SK-N-SH treated with all-trans-retinoic acid at 6 μM for 48 hours (cell line): ENCODE results near the gene DENND1A.

ENCODE experiments used
- ATAC-seq: fragments of 200-7000 bp; cut with Tn5 transposase; 3 replicates; pipeline ENCODE4 v1.9.1; 2020; ENCODE audit warnings: mild to moderate bottlenecking, moderate library complexity
- ARNTL ChIP-seq: fragments of 450-650 bp; formaldehyde crosslinking; IDR thresholded peaks from 2 replicates; pipeline ENCODE4 v1.5.0; 2020; ENCODE audit warnings: low read depth, mild to moderate bottlenecking, moderate library complexity, borderline replicate concordance
- BACH2 ChIP-seq: fragments of 250-450 bp; sonication (Bioruptor Pico); IDR thresholded peaks from 2 replicates; pipeline ENCODE4 v1.9.0; 2021; ENCODE audit warnings: mild to moderate bottlenecking, borderline replicate concordance
- CSDC2 ChIP-seq: fragments of 250-450 bp; sonication (Bioruptor Pico); IDR thresholded peaks from 2 replicates; pipeline ENCODE4 v1.5.0; 2020; ENCODE audit warnings: mild to moderate bottlenecking, moderate library complexity
- ESRRG ChIP-seq: fragments of 250-450 bp; sonication (Bioruptor Pico); IDR thresholded peaks from 2 replicates; pipeline ENCODE4 v1.6.1; 2021; ENCODE audit warnings: mild to moderate bottlenecking
- ISL1 ChIP-seq: fragments of 250-450 bp; sonication (Bioruptor Pico); IDR thresholded peaks from 2 replicates; pipeline ENCODE4 v2.1.2; 2022; ENCODE audit warnings: mild to moderate bottlenecking, moderate library complexity
- OSR1 ChIP-seq: fragments of 250-450 bp; sonication (Bioruptor Pico); IDR thresholded peaks from 2 replicates; pipeline ENCODE4 v1.8.0; 2022; ENCODE audit warnings: moderate library complexity, mild to moderate bottlenecking, inconsistent platforms
- PPARA ChIP-seq: fragments of 250-450 bp; sonication (Bioruptor Pico); IDR thresholded peaks from 2 replicates; pipeline ENCODE4 v1.5.0; 2020; ENCODE audit warnings: mild to moderate bottlenecking, borderline replicate concordance
- RARB ChIP-seq: fragments of 250-450 bp; sonication (Bioruptor Pico); IDR thresholded peaks from 2 replicates; pipeline ENCODE4 v1.8.0; 2021; ENCODE audit warnings: mild to moderate bottlenecking, moderate library complexity
- SNAI2 ChIP-seq: fragments of 250-450 bp; sonication (Bioruptor Pico); IDR thresholded peaks from 2 replicates; pipeline ENCODE4 v1.5.0; 2020; ENCODE audit warnings: mild to moderate bottlenecking, moderate library complexity
- TCF4 ChIP-seq: fragments of 250-450 bp; sonication (Bioruptor Pico); IDR thresholded peaks from 2 replicates; pipeline ENCODE4 v1.8.0; 2021; ENCODE audit warnings: mild to moderate bottlenecking, moderate library complexity, borderline replicate concordance
- TOX ChIP-seq: fragments of 250-450 bp; sonication (Bioruptor Pico); IDR thresholded peaks from 2 replicates; pipeline ENCODE4 v1.8.0; 2021; ENCODE audit warnings: mild to moderate bottlenecking, moderate library complexity, borderline replicate concordance
- ZC3H10 ChIP-seq: fragments of 250-450 bp; sonication (Bioruptor Pico); IDR thresholded peaks from 2 replicates; pipeline ENCODE4 v1.5.1; 2021; ENCODE audit warnings: mild to moderate bottlenecking, moderate library complexity
- ZFP3 ChIP-seq: fragments of 250-450 bp; sonication (Bioruptor Pico); IDR thresholded peaks from 2 replicates; pipeline ENCODE4 v1.5.0; 2020; ENCODE audit warnings: mild to moderate bottlenecking, moderate library complexity
- ZFP30 ChIP-seq: fragments of 450-650 bp; formaldehyde crosslinking; IDR thresholded peaks from 2 replicates; pipeline ENCODE4 v1.5.0; 2022; ENCODE audit warnings: mild to moderate bottlenecking, moderate library complexity
- ZNF565 ChIP-seq: fragments of 450-650 bp; formaldehyde crosslinking; conservative IDR thresholded peaks from 2 replicates; pipeline ENCODE4 v1.5.0; 2020; ENCODE audit warnings: low read depth, mild to moderate bottlenecking, moderate library complexity
- ZNF70 ChIP-seq: fragments of 450-650 bp; formaldehyde crosslinking; IDR thresholded peaks from 2 replicates; pipeline ENCODE4 v1.5.0; 2020; ENCODE audit warnings: mild to moderate bottlenecking, moderate library complexity
- ZNF8 ChIP-seq: fragments of 450-650 bp; formaldehyde crosslinking; IDR thresholded peaks from 2 replicates; pipeline ENCODE4 v1.5.0; 2020; ENCODE audit warnings: mild to moderate bottlenecking, moderate library complexity
- TF ChIP-seq, protein P1 (sequence below): fragments of 250-450 bp; sonication (Bioruptor Pico); IDR thresholded peaks from 2 replicates; pipeline ENCODE4 v1.5.1; 2021; ENCODE audit warnings: mild to moderate bottlenecking, moderate library complexity
- TF ChIP-seq, protein P2 (sequence below): fragments of 250-450 bp; sonication (Bioruptor Pico); IDR thresholded peaks from 2 replicates; pipeline ENCODE4 v1.8.0; 2021; ENCODE audit warnings: low read depth, mild to moderate bottlenecking, moderate library complexity, borderline replicate concordance
- TF ChIP-seq, protein P3 (sequence below): fragments of 250-450 bp; sonication (Bioruptor Pico); IDR thresholded peaks from 2 replicates; pipeline ENCODE4 v1.5.0; 2020; ENCODE audit warnings: mild to moderate bottlenecking, moderate library complexity
- TF ChIP-seq, protein P4 (sequence below): fragments of 250-450 bp; sonication (Bioruptor Pico); IDR thresholded peaks from 2 replicates; pipeline ENCODE4 v1.8.0; 2020; ENCODE audit warnings: mild to moderate bottlenecking, moderate library complexity, borderline replicate concordance
- TF ChIP-seq, protein P5 (sequence below): fragments of 250-450 bp; sonication (Bioruptor Pico); IDR thresholded peaks from 2 replicates; pipeline ENCODE4 v1.5.1; 2020; ENCODE audit warnings: low read depth, mild to moderate bottlenecking, moderate library complexity

Gene DENND1A

DNA sequence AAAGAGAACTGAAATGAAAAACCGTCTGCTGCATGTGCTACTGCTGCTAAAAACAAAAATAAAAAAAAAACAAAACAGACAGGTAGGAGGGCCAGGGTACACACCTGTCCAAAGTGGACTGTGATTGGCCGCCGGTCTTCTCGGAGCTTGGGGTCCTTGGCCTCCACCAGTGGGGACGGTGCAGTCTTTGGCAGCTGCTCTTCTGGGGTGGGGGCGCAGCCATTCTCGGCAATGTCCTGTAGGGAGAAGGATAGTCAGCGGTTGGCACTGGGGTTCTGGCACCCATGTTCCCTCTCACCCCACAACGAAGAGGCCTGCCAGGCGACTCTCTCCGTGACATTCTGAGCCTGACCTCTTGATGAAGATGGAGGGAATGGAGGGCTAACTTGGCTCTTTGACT is 489.7 kb downstream of the DENND1A start:
- TF ChIP-seq ARNTL (CRISPR knock-in tag) (no peak), CSDC2 (CRISPR knock-in tag) (no peak), TCF4 (CRISPR knock-in tag) (no peak), TOX (CRISPR knock-in tag) (no peak), ZFP3 (CRISPR knock-in tag) (no peak), ESRRG (CRISPR knock-in tag) (no peak), ZFP30 (CRISPR knock-in tag) (no peak), ZNF565 (CRISPR knock-in tag) (no peak), SNAI2 (no peak), ZC3H10 (CRISPR knock-in tag) (no peak), BACH2 (no peak), PPARA (no peak), ISL1 (CRISPR knock-in tag) (no peak), OSR1 (CRISPR knock-in tag) (no peak), RARB (no peak)
- TF ChIP-seq, protein P1, sequence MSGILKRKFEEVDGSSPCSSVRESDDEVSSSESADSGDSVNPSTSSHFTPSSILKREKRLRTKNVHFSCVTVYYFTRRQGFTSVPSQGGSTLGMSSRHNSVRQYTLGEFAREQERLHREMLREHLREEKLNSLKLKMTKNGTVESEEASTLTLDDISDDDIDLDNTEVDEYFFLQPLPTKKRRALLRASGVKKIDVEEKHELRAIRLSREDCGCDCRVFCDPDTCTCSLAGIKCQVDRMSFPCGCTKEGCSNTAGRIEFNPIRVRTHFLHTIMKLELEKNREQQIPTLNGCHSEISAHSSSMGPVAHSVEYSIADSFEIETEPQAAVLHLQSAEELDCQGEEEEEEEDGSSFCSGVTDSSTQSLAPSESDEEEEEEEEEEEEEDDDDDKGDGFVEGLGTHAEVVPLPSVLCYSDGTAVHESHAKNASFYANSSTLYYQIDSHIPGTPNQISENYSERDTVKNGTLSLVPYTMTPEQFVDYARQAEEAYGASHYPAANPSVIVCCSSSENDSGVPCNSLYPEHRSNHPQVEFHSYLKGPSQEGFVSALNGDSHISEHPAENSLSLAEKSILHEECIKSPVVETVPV, result no peak
- TF ChIP-seq, protein P2, sequence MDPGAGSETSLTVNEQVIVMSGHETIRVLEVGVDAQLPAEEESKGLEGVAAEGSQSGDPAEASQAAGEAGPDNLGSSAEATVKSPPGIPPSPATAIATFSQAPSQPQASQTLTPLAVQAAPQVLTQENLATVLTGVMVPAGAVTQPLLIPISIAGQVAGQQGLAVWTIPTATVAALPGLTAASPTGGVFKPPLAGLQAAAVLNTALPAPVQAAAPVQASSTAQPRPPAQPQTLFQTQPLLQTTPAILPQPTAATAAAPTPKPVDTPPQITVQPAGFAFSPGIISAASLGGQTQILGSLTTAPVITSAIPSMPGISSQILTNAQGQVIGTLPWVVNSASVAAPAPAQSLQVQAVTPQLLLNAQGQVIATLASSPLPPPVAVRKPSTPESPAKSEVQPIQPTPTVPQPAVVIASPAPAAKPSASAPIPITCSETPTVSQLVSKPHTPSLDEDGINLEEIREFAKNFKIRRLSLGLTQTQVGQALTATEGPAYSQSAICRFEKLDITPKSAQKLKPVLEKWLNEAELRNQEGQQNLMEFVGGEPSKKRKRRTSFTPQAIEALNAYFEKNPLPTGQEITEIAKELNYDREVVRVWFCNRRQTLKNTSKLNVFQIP, result no peak
- TF ChIP-seq, protein P3, sequence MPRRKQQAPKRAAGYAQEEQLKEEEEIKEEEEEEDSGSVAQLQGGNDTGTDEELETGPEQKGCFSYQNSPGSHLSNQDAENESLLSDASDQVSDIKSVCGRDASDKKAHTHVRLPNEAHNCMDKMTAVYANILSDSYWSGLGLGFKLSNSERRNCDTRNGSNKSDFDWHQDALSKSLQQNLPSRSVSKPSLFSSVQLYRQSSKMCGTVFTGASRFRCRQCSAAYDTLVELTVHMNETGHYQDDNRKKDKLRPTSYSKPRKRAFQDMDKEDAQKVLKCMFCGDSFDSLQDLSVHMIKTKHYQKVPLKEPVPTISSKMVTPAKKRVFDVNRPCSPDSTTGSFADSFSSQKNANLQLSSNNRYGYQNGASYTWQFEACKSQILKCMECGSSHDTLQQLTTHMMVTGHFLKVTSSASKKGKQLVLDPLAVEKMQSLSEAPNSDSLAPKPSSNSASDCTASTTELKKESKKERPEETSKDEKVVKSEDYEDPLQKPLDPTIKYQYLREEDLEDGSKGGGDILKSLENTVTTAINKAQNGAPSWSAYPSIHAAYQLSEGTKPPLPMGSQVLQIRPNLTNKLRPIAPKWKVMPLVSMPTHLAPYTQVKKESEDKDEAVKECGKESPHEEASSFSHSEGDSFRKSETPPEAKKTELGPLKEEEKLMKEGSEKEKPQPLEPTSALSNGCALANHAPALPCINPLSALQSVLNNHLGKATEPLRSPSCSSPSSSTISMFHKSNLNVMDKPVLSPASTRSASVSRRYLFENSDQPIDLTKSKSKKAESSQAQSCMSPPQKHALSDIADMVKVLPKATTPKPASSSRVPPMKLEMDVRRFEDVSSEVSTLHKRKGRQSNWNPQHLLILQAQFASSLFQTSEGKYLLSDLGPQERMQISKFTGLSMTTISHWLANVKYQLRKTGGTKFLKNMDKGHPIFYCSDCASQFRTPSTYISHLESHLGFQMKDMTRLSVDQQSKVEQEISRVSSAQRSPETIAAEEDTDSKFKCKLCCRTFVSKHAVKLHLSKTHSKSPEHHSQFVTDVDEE, result no peak
- TF ChIP-seq, protein P4, sequence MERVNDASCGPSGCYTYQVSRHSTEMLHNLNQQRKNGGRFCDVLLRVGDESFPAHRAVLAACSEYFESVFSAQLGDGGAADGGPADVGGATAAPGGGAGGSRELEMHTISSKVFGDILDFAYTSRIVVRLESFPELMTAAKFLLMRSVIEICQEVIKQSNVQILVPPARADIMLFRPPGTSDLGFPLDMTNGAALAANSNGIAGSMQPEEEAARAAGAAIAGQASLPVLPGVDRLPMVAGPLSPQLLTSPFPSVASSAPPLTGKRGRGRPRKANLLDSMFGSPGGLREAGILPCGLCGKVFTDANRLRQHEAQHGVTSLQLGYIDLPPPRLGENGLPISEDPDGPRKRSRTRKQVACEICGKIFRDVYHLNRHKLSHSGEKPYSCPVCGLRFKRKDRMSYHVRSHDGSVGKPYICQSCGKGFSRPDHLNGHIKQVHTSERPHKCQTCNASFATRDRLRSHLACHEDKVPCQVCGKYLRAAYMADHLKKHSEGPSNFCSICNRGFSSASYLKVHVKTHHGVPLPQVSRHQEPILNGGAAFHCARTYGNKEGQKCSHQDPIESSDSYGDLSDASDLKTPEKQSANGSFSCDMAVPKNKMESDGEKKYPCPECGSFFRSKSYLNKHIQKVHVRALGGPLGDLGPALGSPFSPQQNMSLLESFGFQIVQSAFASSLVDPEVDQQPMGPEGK (CRISPR knock-in tag), result no peak
- no peak for ATAC-seq

DNA sequence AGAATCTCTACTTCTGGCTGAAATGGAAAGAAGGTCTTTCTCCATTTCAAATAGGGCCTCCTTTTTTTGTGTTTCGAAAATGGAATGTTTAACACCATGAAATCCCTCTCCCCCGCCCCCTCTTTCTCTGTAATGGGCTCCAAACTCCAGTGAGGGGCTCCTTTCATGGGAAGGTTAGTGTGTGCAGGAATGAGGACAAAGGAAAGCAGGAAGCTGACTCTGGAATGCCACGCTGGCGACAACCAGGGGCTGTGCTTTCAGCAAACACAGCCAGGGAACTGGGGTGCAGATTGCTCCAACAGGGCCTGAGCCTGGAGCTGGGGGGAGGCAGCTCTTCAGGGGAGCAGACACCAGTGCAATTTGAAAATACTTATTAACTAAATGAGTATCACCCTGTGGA is 491.1 kb downstream of the DENND1A start:
- no peak for ATAC-seq
- TF ChIP-seq CSDC2 (CRISPR knock-in tag) (no peak), ISL1 (CRISPR knock-in tag) (no peak), RARB (no peak), ESRRG (CRISPR knock-in tag) (no peak), ZNF70 (CRISPR knock-in tag) (no peak), BACH2 (no peak), ARNTL (CRISPR knock-in tag) (no peak), ZFP30 (CRISPR knock-in tag) (no peak), TOX (CRISPR knock-in tag) (no peak), PPARA (no peak), ZNF8 (no peak)
- TF ChIP-seq, protein P1, result no peak
- TF ChIP-seq, protein P3, result no peak
- TF ChIP-seq, protein P4 (CRISPR knock-in tag), result no peak
- TF ChIP-seq, protein P2, result no peak
- TF ChIP-seq, protein P5, sequence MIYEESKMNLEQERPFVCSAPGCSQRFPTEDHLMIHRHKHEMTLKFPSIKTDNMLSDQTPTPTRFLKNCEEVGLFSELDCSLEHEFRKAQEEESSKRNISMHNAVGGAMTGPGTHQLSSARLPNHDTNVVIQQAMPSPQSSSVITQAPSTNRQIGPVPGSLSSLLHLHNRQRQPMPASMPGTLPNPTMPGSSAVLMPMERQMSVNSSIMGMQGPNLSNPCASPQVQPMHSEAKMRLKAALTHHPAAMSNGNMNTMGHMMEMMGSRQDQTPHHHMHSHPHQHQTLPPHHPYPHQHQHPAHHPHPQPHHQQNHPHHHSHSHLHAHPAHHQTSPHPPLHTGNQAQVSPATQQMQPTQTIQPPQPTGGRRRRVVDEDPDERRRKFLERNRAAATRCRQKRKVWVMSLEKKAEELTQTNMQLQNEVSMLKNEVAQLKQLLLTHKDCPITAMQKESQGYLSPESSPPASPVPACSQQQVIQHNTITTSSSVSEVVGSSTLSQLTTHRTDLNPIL (CRISPR knock-in tag), result no peak
